SK-N-SH (cell line): ENCODE measurements around the gene SSUH2.

ENCODE experiments used
- CHD2 ChIP-seq: fragments of 150-350 bp; IDR thresholded peaks from 2 replicates; pipeline ENCODE4 v1.6.1; 2018; ENCODE audit warnings: low read length; ENCODE audit not compliant: partially characterized antibody
- EP300 ChIP-seq, 2 experiments: IDR thresholded peaks; 2 replicates each; pipeline versions ENCODE4 v1.4.0 to v1.6.1; 2012; ENCODE audit warnings: borderline replicate concordance in 1 of 2, low read depth in 1 of 2, low read length in 1 of 2
- EZH2phosphoT487 ChIP-seq: fragments of 200-600 bp; sonication (generic); IDR thresholded peaks from 2 replicates; pipeline ENCODE4 v1.6.1; 2017; ENCODE audit warnings: low read depth, mixed run types, mild to moderate bottlenecking, antibody characterized with exemption, moderate library complexity, borderline replicate concordance
- GABPA ChIP-seq: IDR thresholded peaks from 2 replicates; pipeline ENCODE4 v1.4.0; 2012; ENCODE audit warnings: low read depth, mild to moderate bottlenecking
- MXI1 ChIP-seq: IDR thresholded peaks from 2 replicates; pipeline ENCODE4 v1.6.1; 2012; ENCODE audit warnings: mild to moderate bottlenecking, low read depth, low read length, improper control_type of control experiment
- RAD21 ChIP-seq: IDR thresholded peaks from 2 replicates; pipeline ENCODE4 v1.6.1; 2012; ENCODE audit warnings: mild to moderate bottlenecking, low read length
- RFX5 ChIP-seq: IDR thresholded peaks from 2 replicates; pipeline ENCODE4 v1.6.1; 2012; ENCODE audit warnings: mild to moderate bottlenecking, improper control_type of control experiment, low read length
- SMC3 ChIP-seq: IDR thresholded peaks from 2 replicates; pipeline ENCODE4 v1.6.1; 2012; ENCODE audit warnings: low read depth, low read length, improper control_type of control experiment
- TAF1 ChIP-seq: IDR thresholded peaks from 2 replicates; pipeline ENCODE4 v1.6.1; 2012; ENCODE audit warnings: low read depth, mild to moderate bottlenecking, low read length, moderate library complexity, borderline replicate concordance
- TF ChIP-seq, protein P1 (sequence below): fragments of 200-600 bp; sonication (generic); IDR thresholded peaks from 2 replicates; pipeline ENCODE4 v1.6.1; 2017; ENCODE audit warnings: antibody characterized with exemption, mild to moderate bottlenecking, moderate library complexity
- TF ChIP-seq, protein P2 (sequence below): IDR thresholded peaks from 2 replicates; pipeline ENCODE4 v1.6.1; 2012; ENCODE audit warnings: mild to moderate bottlenecking, low read depth, low read length, moderate library complexity
- TF ChIP-seq, protein P3 (sequence below): fragments of 150-350 bp; IDR thresholded peaks from 2 replicates; pipeline ENCODE4 v1.6.1; 2017; ENCODE audit warnings: antibody characterized with exemption, low read length, low read depth, borderline replicate concordance
- TF ChIP-seq, protein P4 (sequence below): IDR thresholded peaks from 2 replicates; pipeline ENCODE4 v1.4.0; 2012; ENCODE audit warnings: low read depth, borderline replicate concordance

DNA sequence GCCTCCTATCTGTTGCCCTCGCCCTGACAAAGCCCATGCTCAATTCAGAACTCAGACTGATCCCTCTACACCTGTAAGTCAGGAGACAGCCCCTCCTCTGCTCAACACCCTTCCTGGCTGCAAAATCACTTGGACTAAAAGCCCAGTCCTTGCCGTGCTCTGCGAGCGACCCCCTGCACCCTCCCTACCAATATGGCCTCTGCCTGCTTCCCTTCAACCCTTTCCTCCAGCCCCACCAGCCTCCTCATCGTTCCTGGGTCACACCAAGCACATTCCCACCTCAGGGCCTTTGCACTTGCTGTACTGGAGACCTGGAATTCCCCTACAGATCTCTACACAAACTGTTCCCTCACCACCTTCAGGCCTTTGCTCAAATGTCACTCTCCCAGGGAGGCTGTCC is 5.2 kb upstream of the SSUH2 start:
- TF ChIP-seq GABPA (no peak), EP300 (IDR thresholded peaks at IDR 0.05; ENCODE audit: borderline replicate concordance in 1 of 2, low read depth in 1 of 2, low read length in 1 of 2) (no peak), CHD2 (no peak), RFX5 (no peak), SMC3 (no peak), MXI1 (no peak), RAD21 (no peak), TAF1 (no peak), EZH2phosphoT487 (no peak)
- TF ChIP-seq, protein P1, sequence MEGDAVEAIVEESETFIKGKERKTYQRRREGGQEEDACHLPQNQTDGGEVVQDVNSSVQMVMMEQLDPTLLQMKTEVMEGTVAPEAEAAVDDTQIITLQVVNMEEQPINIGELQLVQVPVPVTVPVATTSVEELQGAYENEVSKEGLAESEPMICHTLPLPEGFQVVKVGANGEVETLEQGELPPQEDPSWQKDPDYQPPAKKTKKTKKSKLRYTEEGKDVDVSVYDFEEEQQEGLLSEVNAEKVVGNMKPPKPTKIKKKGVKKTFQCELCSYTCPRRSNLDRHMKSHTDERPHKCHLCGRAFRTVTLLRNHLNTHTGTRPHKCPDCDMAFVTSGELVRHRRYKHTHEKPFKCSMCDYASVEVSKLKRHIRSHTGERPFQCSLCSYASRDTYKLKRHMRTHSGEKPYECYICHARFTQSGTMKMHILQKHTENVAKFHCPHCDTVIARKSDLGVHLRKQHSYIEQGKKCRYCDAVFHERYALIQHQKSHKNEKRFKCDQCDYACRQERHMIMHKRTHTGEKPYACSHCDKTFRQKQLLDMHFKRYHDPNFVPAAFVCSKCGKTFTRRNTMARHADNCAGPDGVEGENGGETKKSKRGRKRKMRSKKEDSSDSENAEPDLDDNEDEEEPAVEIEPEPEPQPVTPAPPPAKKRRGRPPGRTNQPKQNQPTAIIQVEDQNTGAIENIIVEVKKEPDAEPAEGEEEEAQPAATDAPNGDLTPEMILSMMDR: no peak
- TF ChIP-seq, protein P2, sequence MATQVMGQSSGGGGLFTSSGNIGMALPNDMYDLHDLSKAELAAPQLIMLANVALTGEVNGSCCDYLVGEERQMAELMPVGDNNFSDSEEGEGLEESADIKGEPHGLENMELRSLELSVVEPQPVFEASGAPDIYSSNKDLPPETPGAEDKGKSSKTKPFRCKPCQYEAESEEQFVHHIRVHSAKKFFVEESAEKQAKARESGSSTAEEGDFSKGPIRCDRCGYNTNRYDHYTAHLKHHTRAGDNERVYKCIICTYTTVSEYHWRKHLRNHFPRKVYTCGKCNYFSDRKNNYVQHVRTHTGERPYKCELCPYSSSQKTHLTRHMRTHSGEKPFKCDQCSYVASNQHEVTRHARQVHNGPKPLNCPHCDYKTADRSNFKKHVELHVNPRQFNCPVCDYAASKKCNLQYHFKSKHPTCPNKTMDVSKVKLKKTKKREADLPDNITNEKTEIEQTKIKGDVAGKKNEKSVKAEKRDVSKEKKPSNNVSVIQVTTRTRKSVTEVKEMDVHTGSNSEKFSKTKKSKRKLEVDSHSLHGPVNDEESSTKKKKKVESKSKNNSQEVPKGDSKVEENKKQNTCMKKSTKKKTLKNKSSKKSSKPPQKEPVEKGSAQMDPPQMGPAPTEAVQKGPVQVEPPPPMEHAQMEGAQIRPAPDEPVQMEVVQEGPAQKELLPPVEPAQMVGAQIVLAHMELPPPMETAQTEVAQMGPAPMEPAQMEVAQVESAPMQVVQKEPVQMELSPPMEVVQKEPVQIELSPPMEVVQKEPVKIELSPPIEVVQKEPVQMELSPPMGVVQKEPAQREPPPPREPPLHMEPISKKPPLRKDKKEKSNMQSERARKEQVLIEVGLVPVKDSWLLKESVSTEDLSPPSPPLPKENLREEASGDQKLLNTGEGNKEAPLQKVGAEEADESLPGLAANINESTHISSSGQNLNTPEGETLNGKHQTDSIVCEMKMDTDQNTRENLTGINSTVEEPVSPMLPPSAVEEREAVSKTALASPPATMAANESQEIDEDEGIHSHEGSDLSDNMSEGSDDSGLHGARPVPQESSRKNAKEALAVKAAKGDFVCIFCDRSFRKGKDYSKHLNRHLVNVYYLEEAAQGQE: no peak
- TF ChIP-seq, protein P3, sequence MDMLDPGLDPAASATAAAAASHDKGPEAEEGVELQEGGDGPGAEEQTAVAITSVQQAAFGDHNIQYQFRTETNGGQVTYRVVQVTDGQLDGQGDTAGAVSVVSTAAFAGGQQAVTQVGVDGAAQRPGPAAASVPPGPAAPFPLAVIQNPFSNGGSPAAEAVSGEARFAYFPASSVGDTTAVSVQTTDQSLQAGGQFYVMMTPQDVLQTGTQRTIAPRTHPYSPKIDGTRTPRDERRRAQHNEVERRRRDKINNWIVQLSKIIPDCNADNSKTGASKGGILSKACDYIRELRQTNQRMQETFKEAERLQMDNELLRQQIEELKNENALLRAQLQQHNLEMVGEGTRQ: no peak
- TF ChIP-seq, protein P4, sequence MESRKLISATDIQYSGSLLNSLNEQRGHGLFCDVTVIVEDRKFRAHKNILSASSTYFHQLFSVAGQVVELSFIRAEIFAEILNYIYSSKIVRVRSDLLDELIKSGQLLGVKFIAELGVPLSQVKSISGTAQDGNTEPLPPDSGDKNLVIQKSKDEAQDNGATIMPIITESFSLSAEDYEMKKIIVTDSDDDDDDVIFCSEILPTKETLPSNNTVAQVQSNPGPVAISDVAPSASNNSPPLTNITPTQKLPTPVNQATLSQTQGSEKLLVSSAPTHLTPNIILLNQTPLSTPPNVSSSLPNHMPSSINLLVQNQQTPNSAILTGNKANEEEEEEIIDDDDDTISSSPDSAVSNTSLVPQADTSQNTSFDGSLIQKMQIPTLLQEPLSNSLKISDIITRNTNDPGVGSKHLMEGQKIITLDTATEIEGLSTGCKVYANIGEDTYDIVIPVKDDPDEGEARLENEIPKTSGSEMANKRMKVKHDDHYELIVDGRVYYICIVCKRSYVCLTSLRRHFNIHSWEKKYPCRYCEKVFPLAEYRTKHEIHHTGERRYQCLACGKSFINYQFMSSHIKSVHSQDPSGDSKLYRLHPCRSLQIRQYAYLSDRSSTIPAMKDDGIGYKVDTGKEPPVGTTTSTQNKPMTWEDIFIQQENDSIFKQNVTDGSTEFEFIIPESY: no peak
